Urinary bladder (tissue), 4 donors: ENCODE data around the gene LMX1A. TPM values are rescaled to one million over a fixed set of nuclear protein-coding genes. Genes with fewer than 3 reads are reported as not detected.

Source experiments
- DNase-seq: peaks from one replicate; pipeline ENCODE4 v3.0.0-alpha.2; 2015; ENCODE audit errors: extremely low spot score
- H3K27ac ChIP-seq: one replicate; pipeline ENCODE4 v1.5.1; 2013; ENCODE audit warnings: low read depth, mild to moderate bottlenecking, moderate library complexity
- H3K36me3 ChIP-seq: one replicate; pipeline ENCODE4 v1.6.1; 2013; ENCODE audit warnings: mild to moderate bottlenecking, moderate library complexity; ENCODE audit not compliant: insufficient read depth
- H3K4me1 ChIP-seq: one replicate; pipeline ENCODE4 v1.6.1; 2013; ENCODE audit warnings: mild to moderate bottlenecking, moderate library complexity; ENCODE audit not compliant: insufficient read depth
- H3K4me3 ChIP-seq: one replicate; pipeline ENCODE4 v1.5.1; 2013; ENCODE audit warnings: low read depth, low read length
- WGBS: extraction: QIAGEN DNeasy Blood & Tissue Kit; methylation state at CpG from one replicate; pipeline ENCODE4 v1.1.7; 2013; 5-methylcytosine and 5-hydroxymethylcytosine counted together
- polyA plus RNA-seq: library from polyadenylated mRNA; stranded (reverse); fragments of 200-250 nt; gene quantifications from one replicate; pipeline ENCODE4 v1.2.3, GENCODE V29; 2013
- total RNA-seq: library from RNA; depleted of rRNA; stranded (reverse); fragments of >200 nt; gene quantifications from one replicate; pipeline ENCODE4 v1.2.3, GENCODE V29; 2014
- donor health status: healthy with polysubstance abuse.
- donor health status: healthy.

Gene LMX1A
- total and polyA plus RNA-seq, 2 donors: 0.29 to 0.42 TPM

- no peak overlapping the region for H3K4me3 ChIP-seq
- DNase-seq: no peak
- no peak overlapping the region for H3K27ac ChIP-seq
- no peaks in the 10 kb centered on the region for H3K36me3 ChIP-seq
- no peaks in the 10 kb centered on the region for H3K4me1 ChIP-seq
- 43% methylated on average over 3 of the region's 3 CpGs for whole genome bisulfite sequencing
These were observed 169.2 kb downstream of the LMX1A start for GRCh38 chr1:165187031-165188009.

- Histone ChIP-seq H3K4me1 (no peaks in the 10 kb centered on the region), H3K4me3 (no peak overlapping the region), H3K36me3 (no peaks in the 10 kb centered on the region), H3K27ac (no peak overlapping the region)
- 42% methylated on average over 4 of the region's 4 CpGs for WGBS
- DNase-seq: no peak
These were observed 171.2 kb downstream of the LMX1A start for GRCh38 chr1:165185161-165185889.

GRCh38 chr1:165182975-165183374, 173.5 kb downstream of the LMX1A start:
- DNase-seq: no peak
- no peak overlapping the region for H3K4me3 ChIP-seq

GRCh38 chr1:165179306-165179705, 177.2 kb downstream of the LMX1A start:
- Histone ChIP-seq H3K27ac (no peak overlapping the region), H3K4me3 (no peak overlapping the region), H3K36me3 (no peaks in the 10 kb centered on the region), H3K4me1 (no peaks in the 10 kb centered on the region)
- no peak for DNase-seq
- 71% methylated on average over 6 of the region's 6 CpGs for WGBS

More at GRCh38 chr1:165182975-165183374, 173.5 kb downstream of the LMX1A start:
- Histone ChIP-seq H3K36me3 (no peaks in the 10 kb centered on the region), H3K4me1 (no peaks in the 10 kb centered on the region), H3K27ac (no peak overlapping the region)
- 85% methylated on average over 3 of the region's 3 CpGs for WGBS

GRCh38 chr1:165174491-165174890, 182.0 kb downstream of the LMX1A start:
- no peak for DNase-seq
- H3K27ac ChIP-seq: no peak overlapping the region
- 78% methylated on average over 4 of the region's 4 CpGs for WGBS
- H3K36me3 ChIP-seq: no peaks in the 10 kb centered on the region
- no peaks in the 10 kb centered on the region for H3K4me1 ChIP-seq
- H3K4me3 ChIP-seq: no peak overlapping the region

- Histone ChIP-seq H3K27ac (no peak overlapping the region), H3K4me3 (no peak overlapping the region), H3K4me1 (no peaks in the 10 kb centered on the region), H3K36me3 (no peaks in the 10 kb centered on the region)
- no peak for DNase-seq
- 88% methylated on average over 4 of the region's 4 CpGs for WGBS
These were observed 182.7 kb downstream of the LMX1A start for GRCh38 chr1:165173818-165174217.

- no peak for DNase-seq
- Histone ChIP-seq H3K4me3 (no peak overlapping the region), H3K27ac (no peak overlapping the region), H3K36me3 (no peaks in the 10 kb centered on the region), H3K4me1 (no peaks in the 10 kb centered on the region)
- WGBS: 66% methylated on average over 2 of the region's 2 CpGs
These were observed 183.1 kb downstream of the LMX1A start for GRCh38 chr1:165173409-165173808.

- WGBS: 80% methylated on average over 2 of the region's 2 CpGs
- H3K36me3 ChIP-seq: no peaks in the 10 kb centered on the region
- no peak overlapping the region for H3K4me3 ChIP-seq
- H3K4me1 ChIP-seq: no peaks in the 10 kb centered on the region
- no peak for DNase-seq
- no peak overlapping the region for H3K27ac ChIP-seq
These were observed 183.8 kb downstream of the LMX1A start for GRCh38 chr1:165172666-165173065.

GRCh38 chr1:165169729-165170128, 186.8 kb downstream of the LMX1A start:
- Histone ChIP-seq H3K27ac (no peak overlapping the region), H3K4me1 (no peaks in the 10 kb centered on the region), H3K4me3 (no peak overlapping the region), H3K36me3 (no peaks in the 10 kb centered on the region)
- WGBS: 85% methylated on average over 3 of the region's 3 CpGs
- no peak for DNase-seq

GRCh38 chr1:165169028-165169427, 187.5 kb downstream of the LMX1A start:
- Histone ChIP-seq H3K4me3 (no peak overlapping the region), H3K27ac (no peak overlapping the region), H3K4me1 (no peaks in the 10 kb centered on the region), H3K36me3 (no peaks in the 10 kb centered on the region)
- DNase-seq: no peak
- WGBS: 76% methylated on average over 1 of the region's 1 CpG

- H3K36me3 ChIP-seq: no peaks in the 10 kb centered on the region
- DNase-seq: no peak
- no peaks in the 10 kb centered on the region for H3K4me1 ChIP-seq
- H3K4me3 ChIP-seq: no peak overlapping the region
- 20% methylated on average over 4 of the region's 4 CpGs for WGBS
- no peak overlapping the region for H3K27ac ChIP-seq
These were observed 188.0 kb downstream of the LMX1A start for GRCh38 chr1:165168467-165168866.

GRCh38 chr1:165162671-165163241, 193.8 kb downstream of the LMX1A start:
- 46% methylated on average over 11 of the region's 11 CpGs for WGBS
- Histone ChIP-seq H3K4me3 (no peak overlapping the region), H3K4me1 (no peaks in the 10 kb centered on the region), H3K36me3 (no peaks in the 10 kb centered on the region), H3K27ac (no peak overlapping the region)
- DNase-seq: peak; percentile 21

- no peak overlapping the region for H3K27ac ChIP-seq
- no peaks in the 10 kb centered on the region for H3K4me1 ChIP-seq
- 61% methylated on average over 4 of the region's 4 CpGs for WGBS
- no peaks in the 10 kb centered on the region for H3K36me3 ChIP-seq
- no peak overlapping the region for H3K4me3 ChIP-seq
- no peak for DNase-seq
These were observed 195.4 kb downstream of the LMX1A start for GRCh38 chr1:165161130-165161529.
